ENCODE measurements around the gene FBXL20.
"Not testable (repeated sequence)": the region's sequence is repeated elsewhere in the genome, so short reads cannot be mapped to it uniquely, and the experiment has no call there.

Gene FBXL20

GRCh38 chr17:39376434-39376833 lies 25.0 kb downstream of the FBXL20 start:
- no peak for FAIRE-seq

- FAIRE-seq: not testable (repeated sequence)
Observed at GRCh38 chr17:39367805-39368204, 33.6 kb downstream of the FBXL20 start.

- no peak for FAIRE-seq
Observed at GRCh38 chr17:39365872-39366271, 35.6 kb downstream of the FBXL20 start.

GRCh38 chr17:39365242-39365641 lies 36.2 kb downstream of the FBXL20 start:
- FAIRE-seq: no peak

- no peak for FAIRE-seq
Observed at GRCh38 chr17:39364236-39365025, 37.0 kb downstream of the FBXL20 start.

- FAIRE-seq: no peak
Observed at GRCh38 chr17:39361064-39361463, 40.4 kb downstream of the FBXL20 start.

- FAIRE-seq: no peak
Observed at GRCh38 chr17:39360537-39360936, 40.9 kb downstream of the FBXL20 start.

- FAIRE-seq: no peak
Observed at GRCh38 chr17:39359994-39360393, 41.4 kb downstream of the FBXL20 start.

- FAIRE-seq: no peak
Observed at GRCh38 chr17:39357986-39358385, 43.4 kb downstream of the FBXL20 start.

- no peak for FAIRE-seq
Observed at GRCh38 chr17:39357488-39357887, 43.9 kb downstream of the FBXL20 start.

- no peak for FAIRE-seq
Observed at GRCh38 chr17:39352986-39353385, 48.4 kb downstream of the FBXL20 start.

- no peak for FAIRE-seq
Observed at GRCh38 chr17:39352511-39352910, 48.9 kb downstream of the FBXL20 start.

- FAIRE-seq: peak; percentile 77
Observed at GRCh38 chr17:39351508-39351907, 49.9 kb downstream of the FBXL20 start.

- no peak for FAIRE-seq
Observed at GRCh38 chr17:39349246-39349645, 52.2 kb downstream of the FBXL20 start.

GRCh38 chr17:39346863-39347262 lies 54.6 kb downstream of the FBXL20 start:
- FAIRE-seq: not testable (repeated sequence)

- FAIRE-seq: no peak
Observed at GRCh38 chr17:39341541-39341940, 59.9 kb downstream of the FBXL20 start.

GRCh38 chr17:39340731-39341130 lies 60.7 kb downstream of the FBXL20 start:
- peak; percentile 23 for FAIRE-seq

- FAIRE-seq: no peak
Observed at GRCh38 chr17:39339272-39339671, 62.2 kb downstream of the FBXL20 start.

GRCh38 chr17:39337649-39338048 lies 63.8 kb downstream of the FBXL20 start:
- FAIRE-seq: not testable (repeated sequence)

GRCh38 chr17:39335704-39336223 lies 65.7 kb downstream of the FBXL20 start:
- no peak for FAIRE-seq

GRCh38 chr17:39334008-39334744 lies 67.2 kb downstream of the FBXL20 start:
- FAIRE-seq: not testable (repeated sequence)

GRCh38 chr17:39332092-39332491 lies 69.3 kb downstream of the FBXL20 start:
- no peak for FAIRE-seq

- FAIRE-seq: no peak
Observed at GRCh38 chr17:39328815-39329214, 72.6 kb downstream of the FBXL20 start.

GRCh38 chr17:39327109-39327508 lies 74.3 kb downstream of the FBXL20 start:
- no peak for FAIRE-seq
